GM13977 (cell line): Measurements from ENCODE around the gene TMC8.
"Not testable (repeated sequence)": the region's sequence is repeated elsewhere in the genome, so short reads cannot be mapped to it uniquely, and the experiment has no call there.

ENCODE experiments used
- DNase-seq: peaks from one replicate; pipeline ENCODE4 v3.0.0; 2012; ENCODE audit warnings: low spot score
- in situ Hi-C: fragments of 300-500 bp; cut with MboI; formaldehyde crosslinking; loops from one replicate; pipeline ENCODE4 v1.12.0; 2022; ENCODE audit warnings: low sequenced_read_pairs, low pct_unique_long_range_greater_than_20kb, mixed read lengths, inconsistent platforms; ENCODE audit not compliant: unreplicated experiment
- TF ChIP-seq, protein P1 (sequence below): IDR thresholded peaks from 2 replicates; pipeline ENCODE4 v1.5.1; 2012; ENCODE audit warnings: mild to moderate bottlenecking, control low read depth; ENCODE audit not compliant: insufficient read depth; ENCODE audit errors: extremely low read depth, missing control alignments

The TMC8 gene, protein sequence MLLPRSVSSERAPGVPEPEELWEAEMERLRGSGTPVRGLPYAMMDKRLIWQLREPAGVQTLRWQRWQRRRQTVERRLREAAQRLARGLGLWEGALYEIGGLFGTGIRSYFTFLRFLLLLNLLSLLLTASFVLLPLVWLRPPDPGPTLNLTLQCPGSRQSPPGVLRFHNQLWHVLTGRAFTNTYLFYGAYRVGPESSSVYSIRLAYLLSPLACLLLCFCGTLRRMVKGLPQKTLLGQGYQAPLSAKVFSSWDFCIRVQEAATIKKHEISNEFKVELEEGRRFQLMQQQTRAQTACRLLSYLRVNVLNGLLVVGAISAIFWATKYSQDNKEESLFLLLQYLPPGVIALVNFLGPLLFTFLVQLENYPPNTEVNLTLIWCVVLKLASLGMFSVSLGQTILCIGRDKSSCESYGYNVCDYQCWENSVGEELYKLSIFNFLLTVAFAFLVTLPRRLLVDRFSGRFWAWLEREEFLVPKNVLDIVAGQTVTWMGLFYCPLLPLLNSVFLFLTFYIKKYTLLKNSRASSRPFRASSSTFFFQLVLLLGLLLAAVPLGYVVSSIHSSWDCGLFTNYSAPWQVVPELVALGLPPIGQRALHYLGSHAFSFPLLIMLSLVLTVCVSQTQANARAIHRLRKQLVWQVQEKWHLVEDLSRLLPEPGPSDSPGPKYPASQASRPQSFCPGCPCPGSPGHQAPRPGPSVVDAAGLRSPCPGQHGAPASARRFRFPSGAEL

DNA sequence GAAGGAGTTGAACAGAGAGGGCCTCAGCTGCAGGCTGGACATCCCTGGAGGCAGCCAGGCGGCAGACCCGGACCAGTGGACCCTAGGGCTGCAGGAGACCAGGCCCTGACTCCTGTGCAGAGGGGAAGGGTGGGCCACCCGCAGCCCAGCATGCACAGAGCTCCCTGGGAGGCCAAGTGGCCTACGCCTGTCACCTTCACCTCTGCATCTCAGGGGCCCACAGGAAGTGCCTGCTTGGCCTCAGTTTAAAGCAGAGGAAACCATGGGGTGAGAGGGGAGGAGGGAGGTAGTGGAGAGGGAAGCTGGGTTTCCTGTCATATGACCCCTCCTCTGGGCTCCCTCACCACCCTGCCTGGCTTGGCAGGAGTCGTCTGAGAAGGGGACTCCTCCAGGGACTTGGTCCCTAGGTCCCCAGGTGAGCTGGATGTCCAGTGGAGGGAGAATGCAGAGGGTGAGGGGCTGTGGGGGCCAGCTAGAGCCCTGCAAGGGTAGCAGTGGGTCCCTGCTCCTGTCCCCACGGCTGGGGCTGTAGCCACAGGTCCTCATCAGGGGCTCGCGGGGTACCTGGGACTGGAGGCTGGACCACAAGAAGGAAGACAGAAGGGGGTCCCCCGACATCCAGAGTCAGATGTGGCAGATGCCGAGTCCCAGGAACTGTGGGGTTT is at the start of gene TMC8:
TSS of gene TMC8 (plus strand) at position 335 of the 665 bp plus-strand sequence. CDS start 818 bp downstream, outside the sequence.
- in situ Hi-C loops: no loop called here
- TF ChIP-seq, protein P1, sequence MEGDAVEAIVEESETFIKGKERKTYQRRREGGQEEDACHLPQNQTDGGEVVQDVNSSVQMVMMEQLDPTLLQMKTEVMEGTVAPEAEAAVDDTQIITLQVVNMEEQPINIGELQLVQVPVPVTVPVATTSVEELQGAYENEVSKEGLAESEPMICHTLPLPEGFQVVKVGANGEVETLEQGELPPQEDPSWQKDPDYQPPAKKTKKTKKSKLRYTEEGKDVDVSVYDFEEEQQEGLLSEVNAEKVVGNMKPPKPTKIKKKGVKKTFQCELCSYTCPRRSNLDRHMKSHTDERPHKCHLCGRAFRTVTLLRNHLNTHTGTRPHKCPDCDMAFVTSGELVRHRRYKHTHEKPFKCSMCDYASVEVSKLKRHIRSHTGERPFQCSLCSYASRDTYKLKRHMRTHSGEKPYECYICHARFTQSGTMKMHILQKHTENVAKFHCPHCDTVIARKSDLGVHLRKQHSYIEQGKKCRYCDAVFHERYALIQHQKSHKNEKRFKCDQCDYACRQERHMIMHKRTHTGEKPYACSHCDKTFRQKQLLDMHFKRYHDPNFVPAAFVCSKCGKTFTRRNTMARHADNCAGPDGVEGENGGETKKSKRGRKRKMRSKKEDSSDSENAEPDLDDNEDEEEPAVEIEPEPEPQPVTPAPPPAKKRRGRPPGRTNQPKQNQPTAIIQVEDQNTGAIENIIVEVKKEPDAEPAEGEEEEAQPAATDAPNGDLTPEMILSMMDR: no peak
- DNase-seq: peak; percentile 80

DNA sequence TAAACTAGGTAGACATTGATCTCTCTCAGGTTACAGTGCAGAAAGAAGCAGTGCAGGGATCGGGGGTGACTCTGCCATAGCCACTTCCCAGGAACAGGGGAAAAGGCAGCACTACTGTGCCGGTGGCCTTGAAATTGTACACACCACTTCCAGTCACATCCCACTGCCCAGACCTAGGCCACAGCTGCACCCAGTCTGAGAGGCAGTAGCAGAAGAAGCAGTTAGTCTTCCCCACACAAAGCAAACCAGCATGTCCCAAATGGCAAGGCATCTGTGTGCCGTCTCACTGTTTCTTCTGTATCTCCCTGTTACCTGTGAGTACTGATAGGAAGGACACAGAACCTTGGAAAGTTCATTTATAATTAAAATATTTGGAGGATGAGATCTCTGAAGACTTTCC is 49.0 kb upstream of the TMC8 start:
- DNase-seq: no peak
- TF ChIP-seq, protein P1: no peak
- in situ Hi-C loops: no loop called here

DNA sequence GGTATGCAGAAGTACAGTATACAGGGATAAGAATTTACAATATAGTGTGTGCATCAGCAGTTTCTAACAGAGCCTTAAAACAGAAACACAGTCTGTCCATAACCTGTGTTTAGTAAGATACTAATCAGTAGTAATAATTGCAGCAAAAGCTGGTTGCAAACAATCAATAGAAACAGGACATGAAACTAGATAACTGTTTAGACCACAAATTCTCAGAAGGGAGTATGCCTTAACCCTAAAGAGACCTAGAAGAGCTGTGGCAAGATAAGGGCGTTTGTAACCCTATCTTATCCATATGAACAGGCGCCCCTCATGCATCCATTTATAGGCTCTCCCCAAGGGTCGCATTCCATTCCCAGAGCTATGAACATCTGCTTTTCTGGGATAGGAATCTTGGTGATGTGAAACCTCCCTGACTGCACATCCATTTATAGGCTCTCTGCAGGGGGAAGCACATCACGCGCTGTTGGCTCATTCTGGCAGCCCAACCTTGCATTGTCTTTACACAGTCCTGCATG is 48.2 kb upstream of the TMC8 start:
- in situ Hi-C loops: not testable (repeated sequence)

DNA sequence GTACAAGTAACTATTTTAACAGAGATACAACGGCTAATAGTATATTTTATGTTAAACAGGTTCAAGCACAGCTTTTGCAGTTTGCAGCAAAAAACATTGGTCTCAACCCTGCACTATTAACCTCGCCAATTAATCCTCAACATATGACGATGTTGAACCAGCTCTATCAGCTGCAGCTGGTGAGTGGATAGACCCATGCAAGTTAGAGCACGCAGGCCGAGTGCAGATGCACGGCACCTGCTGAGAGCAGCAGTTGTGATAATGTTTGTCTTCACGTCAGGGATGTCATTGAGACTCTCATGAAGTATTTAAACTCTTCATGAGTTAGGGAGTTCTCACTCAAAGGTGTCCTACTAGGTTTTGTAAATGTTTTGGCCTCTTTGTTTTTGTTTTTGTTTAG is 47.6 kb upstream of the TMC8 start:
- in situ Hi-C loops: no loop called here
- TF ChIP-seq, protein P1: no peak
- DNase-seq: no peak

More for the DNA sequence above, 48.2 kb upstream of the TMC8 start:
- not testable (repeated sequence) for DNase-seq

DNA sequence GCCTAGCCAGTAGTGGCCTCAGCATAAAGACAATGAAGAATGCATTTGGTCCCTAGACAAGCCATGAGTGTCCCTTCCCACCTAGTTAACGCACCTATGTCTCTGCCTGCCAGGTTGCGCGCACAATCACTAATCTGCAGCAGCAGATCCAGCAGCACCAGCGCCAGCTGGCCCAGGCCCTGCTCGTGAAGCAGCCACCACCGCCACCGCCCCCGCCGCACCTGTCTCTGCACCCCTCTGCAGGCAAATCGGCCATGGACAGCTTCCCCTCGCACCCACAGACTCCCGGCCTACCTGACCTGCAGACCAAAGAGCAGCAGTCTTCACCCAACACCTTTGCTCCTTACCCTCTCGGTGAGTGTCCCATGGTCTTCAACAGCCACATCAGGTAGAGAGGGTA is 43.8 kb upstream of the TMC8 start:
- in situ Hi-C loops: no loop called here
- no peak for DNase-seq
- TF ChIP-seq, protein P1: no peak

DNA sequence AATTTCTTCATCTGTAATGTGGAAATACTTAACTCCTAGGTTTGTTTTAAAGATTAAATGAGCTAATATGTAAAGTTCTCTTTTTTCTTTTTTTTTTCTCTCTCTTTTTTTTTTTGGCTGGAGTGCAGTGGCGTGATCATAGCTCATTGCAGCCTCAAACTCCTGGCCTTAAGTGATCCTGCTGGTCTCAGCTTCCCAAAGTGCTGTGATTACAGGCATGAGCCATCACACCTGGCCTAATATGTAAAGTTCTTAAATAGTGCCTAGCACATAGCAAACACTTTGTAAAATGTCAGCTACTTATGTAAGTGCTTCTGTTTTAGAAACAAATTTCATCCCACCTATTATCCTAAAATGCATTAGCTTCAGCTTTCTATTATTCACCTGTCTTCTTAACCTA is 42.0 kb upstream of the TMC8 start:
- in situ Hi-C loops: no loop called here
- TF ChIP-seq, protein P1: no peak

More for the DNA sequence above, 42.0 kb upstream of the TMC8 start:
- no peak for DNase-seq
